ENCODE data around the gene GABRQ. TPM values are rescaled to one million over a fixed set of nuclear protein-coding genes. Genes with fewer than 3 reads are reported as not detected.

The GABRQ gene
- 0.85 TPM for polyA plus RNA-seq (ENCODE audit: insufficient read length)

- DNase-seq: peak; percentile 79
Measured at GRCh38 chrX:152637649-152638442, at the start of gene GABRQ. Gene GABRQ (plus strand): TSS chrX:152637895. CDS start chrX:152638203, 308 bp downstream.

GRCh38 chrX:152588206-152588605 is 49.5 kb upstream of the GABRQ start:
- no peak for DNase-seq

GRCh38 chrX:152600853-152601633 is 36.7 kb upstream of the GABRQ start:
- no peak for DNase-seq

GRCh38 chrX:152601848-152602616 is 35.7 kb upstream of the GABRQ start:
- no peak for DNase-seq

GRCh38 chrX:152614791-152615190 is 22.9 kb upstream of the GABRQ start:
- DNase-seq: no peak

GRCh38 chrX:152619897-152620296 is 17.8 kb upstream of the GABRQ start:
- no peak for DNase-seq

GRCh38 chrX:152632445-152633097 is 5.1 kb upstream of the GABRQ start:
- peak; percentile 46 for DNase-seq

GRCh38 chrX:152635941-152636340 is 1.8 kb upstream of the GABRQ start:
- peak; percentile 48 for DNase-seq

GRCh38 chrX:152638443-152638904 is 779 bp downstream of the GABRQ start:
- DNase-seq: no peak

- no peak for DNase-seq
Measured at GRCh38 chrX:152639426-152639825, 1.7 kb downstream of the GABRQ start.

- DNase-seq: no peak
Measured at GRCh38 chrX:152640034-152640818, 2.5 kb downstream of the GABRQ start.

GRCh38 chrX:152641256-152641875 is 3.7 kb downstream of the GABRQ start:
- no peak for DNase-seq

GRCh38 chrX:152641996-152642395 is 4.3 kb downstream of the GABRQ start:
- DNase-seq: no peak

GRCh38 chrX:152642931-152643564 is 5.4 kb downstream of the GABRQ start:
- peak; percentile 34 for DNase-seq

- DNase-seq: no peak
Measured at GRCh38 chrX:152646961-152647360, 9.3 kb downstream of the GABRQ start.

- DNase-seq: no peak
Measured at GRCh38 chrX:152647978-152648377, 10.3 kb downstream of the GABRQ start.

- DNase-seq: no peak
Measured at GRCh38 chrX:152652060-152652459, 14.4 kb downstream of the GABRQ start.

- DNase-seq: no peak
Measured at GRCh38 chrX:152652467-152652866, 14.8 kb downstream of the GABRQ start.

- DNase-seq: no peak
Measured at GRCh38 chrX:152656087-152656486, 18.4 kb downstream of the GABRQ start.

GRCh38 chrX:152656890-152657289 is 19.2 kb downstream of the GABRQ start:
- no peak for DNase-seq
